Activated CD4-positive, alpha-beta T cell treated with anti-CD3 and anti-CD28 coated beads for 4 hours (primary cell): ENCODE measurements around the gene MAP3K8.
"Not testable (repeated sequence)": the region's sequence is repeated elsewhere in the genome, so short reads cannot be mapped to it uniquely, and the experiment has no call there.

Experiments used
- DNase-seq, 2 donors: peaks; one replicate each; pipeline ENCODE4 v3.0.0-alpha.2; 2020

The MAP3K8 gene

GRCh38 chr10:30453764-30454527 is 20.0 kb downstream of the MAP3K8 start:
- no peak for DNase-seq

GRCh38 chr10:30454744-30455510 is 20.9 kb downstream of the MAP3K8 start:
- no peak for DNase-seq

- no peak for DNase-seq
These were observed 21.8 kb downstream of the MAP3K8 start for GRCh38 chr10:30455816-30456215.

GRCh38 chr10:30456266-30456665 is 22.3 kb downstream of the MAP3K8 start:
- DNase-seq: no peak

- no peak for DNase-seq
These were observed 25.3 kb downstream of the MAP3K8 start for GRCh38 chr10:30459283-30459682.

GRCh38 chr10:30460121-30460520 is 26.1 kb downstream of the MAP3K8 start:
- no peak for DNase-seq

- no peak for DNase-seq
These were observed 28.5 kb downstream of the MAP3K8 start for GRCh38 chr10:30462513-30462912.

GRCh38 chr10:30463944-30464451 is 30.0 kb downstream of the MAP3K8 start:
- DNase-seq: no peak

GRCh38 chr10:30464675-30465074 is 30.7 kb downstream of the MAP3K8 start:
- no peak for DNase-seq

- DNase-seq: no peak
These were observed 32.5 kb downstream of the MAP3K8 start for GRCh38 chr10:30466445-30466844.

- no peak for DNase-seq
These were observed 33.8 kb downstream of the MAP3K8 start for GRCh38 chr10:30467651-30468338.

GRCh38 chr10:30472414-30473155 is 38.6 kb downstream of the MAP3K8 start:
- DNase-seq: no peak

- DNase-seq: not testable (repeated sequence)
These were observed 41.5 kb downstream of the MAP3K8 start for GRCh38 chr10:30475515-30475914.

GRCh38 chr10:30476511-30477155 is 42.6 kb downstream of the MAP3K8 start:
- no peak for DNase-seq

- not testable (repeated sequence) for DNase-seq
These were observed 45.5 kb downstream of the MAP3K8 start for GRCh38 chr10:30479513-30479912.

GRCh38 chr10:30481603-30482002 is 47.6 kb downstream of the MAP3K8 start:
- no peak for DNase-seq

- DNase-seq: no peak
These were observed 54.3 kb downstream of the MAP3K8 start for GRCh38 chr10:30488316-30488715.

GRCh38 chr10:30489346-30489745 is 55.4 kb downstream of the MAP3K8 start:
- no peak for DNase-seq

GRCh38 chr10:30490289-30491000 is 56.5 kb downstream of the MAP3K8 start:
- no peak for DNase-seq

GRCh38 chr10:30491204-30491915 is 57.4 kb downstream of the MAP3K8 start:
- no peak for DNase-seq
